ENCODE data around the gene SHH.

SHH gene

GRCh38 chr7:155860461-155860839 lies 48.2 kb upstream of the SHH start:
- no peak; the same call in 2 of the 3 replicates for ATAC-seq
- TF ChIP-seq TCF4 (CRISPR knock-in tag; IDR thresholded peaks at IDR 0.05; ENCODE audit: borderline replicate concordance) (no peak), CSDC2 (CRISPR knock-in tag; IDR thresholded peaks at IDR 0.05) (no peak), OSR1 (CRISPR knock-in tag; IDR thresholded peaks at IDR 0.05) (no peak), ZFP30 (CRISPR knock-in tag; IDR thresholded peaks at IDR 0.05) (no peak), ZNF70 (CRISPR knock-in tag; IDR thresholded peaks at IDR 0.05) (no peak), SNAI2 (CRISPR knock-in tag; IDR thresholded peaks at IDR 0.05) (no peak), RARB (CRISPR knock-in tag; IDR thresholded peaks at IDR 0.05) (no peak), ARNTL (CRISPR knock-in tag; IDR thresholded peaks at IDR 0.05; ENCODE audit: borderline replicate concordance, low read depth) (no peak)

- ATAC-seq = no peak
- TF ChIP-seq ZC3H10 (CRISPR knock-in tag; IDR thresholded peaks at IDR 0.05) (no peak), POU6F1 (CRISPR knock-in tag; IDR thresholded peaks at IDR 0.05; ENCODE audit: borderline replicate concordance, low read depth) (no peak), ARNTL (CRISPR knock-in tag; IDR thresholded peaks at IDR 0.05; ENCODE audit: borderline replicate concordance, low read depth) (no peak), ZNF70 (CRISPR knock-in tag; IDR thresholded peaks at IDR 0.05) (no peak), CSDC2 (CRISPR knock-in tag; IDR thresholded peaks at IDR 0.05) (no peak), PATZ1 (CRISPR knock-in tag; IDR thresholded peaks at IDR 0.05; ENCODE audit: borderline replicate concordance) (no peak)
These were observed 46.3 kb upstream of the SHH start for GRCh38 chr7:155858521-155859061.

- no peak for TF ChIP-seq OSR1 (CRISPR knock-in tag; IDR thresholded peaks at IDR 0.05)
- no peak for TF ChIP-seq ISL1 (CRISPR knock-in tag; IDR thresholded peaks at IDR 0.05)
- no peak for TF ChIP-seq BACH2 (CRISPR knock-in tag; IDR thresholded peaks at IDR 0.05; ENCODE audit: borderline replicate concordance)
- no peak for TF ChIP-seq POU6F1 (CRISPR knock-in tag; IDR thresholded peaks at IDR 0.05; ENCODE audit: borderline replicate concordance, low read depth)
- no peak for TF ChIP-seq PATZ1 (CRISPR knock-in tag; IDR thresholded peaks at IDR 0.05; ENCODE audit: borderline replicate concordance)
- no peak for TF ChIP-seq ESRRG (CRISPR knock-in tag; IDR thresholded peaks at IDR 0.05)
- no peak for TF ChIP-seq SNAI2 (CRISPR knock-in tag; IDR thresholded peaks at IDR 0.05)
- TF ChIP-seq CREB5 (CRISPR knock-in tag; IDR thresholded peaks at IDR 0.05; ENCODE audit: low read depth) = no peak
- TF ChIP-seq TOX (CRISPR knock-in tag; IDR thresholded peaks at IDR 0.05; ENCODE audit: borderline replicate concordance) = no peak
- TF ChIP-seq ZNF70 (CRISPR knock-in tag; IDR thresholded peaks at IDR 0.05) = no peak
- TF ChIP-seq ZFP3 (CRISPR knock-in tag; IDR thresholded peaks at IDR 0.05) = no peak
- no peak for TF ChIP-seq TSHZ2 (CRISPR knock-in tag; IDR thresholded peaks at IDR 0.05)
- no peak for TF ChIP-seq RARB (CRISPR knock-in tag; IDR thresholded peaks at IDR 0.05)
- no peak for TF ChIP-seq TCF4 (CRISPR knock-in tag; IDR thresholded peaks at IDR 0.05; ENCODE audit: borderline replicate concordance)
- TF ChIP-seq ZFP30 (CRISPR knock-in tag; IDR thresholded peaks at IDR 0.05) = no peak
- TF ChIP-seq CSRNP3 (CRISPR knock-in tag; IDR thresholded peaks at IDR 0.05) = no peak
- no peak for TF ChIP-seq ZNF565 (CRISPR knock-in tag; conservative IDR thresholded peaks at IDR 0.05; ENCODE audit: low read depth)
- TF ChIP-seq ZNF8 (CRISPR knock-in tag; IDR thresholded peaks at IDR 0.05) = no peak
- no peak for ATAC-seq
These were observed 44.9 kb upstream of the SHH start for GRCh38 chr7:155857141-155857540.

Measured in SK-N-SH treated with all-trans-retinoic acid at 6 μM for 48 hours (cell line).